GM19025 (cell line): ENCODE data around the gene PPP2R2D.
"Not testable (repeated sequence)": the region's sequence is repeated elsewhere in the genome, so short reads cannot be mapped to it uniquely, and the experiment has no call there.

Experiments
- ATAC-seq: cut with Tn5 transposase; IDR thresholded peaks from one replicate; pipeline ENCODE4 v1.9.1; 2021; ENCODE audit warnings: mild to moderate bottlenecking, low read depth, moderate library complexity; ENCODE audit not compliant: unreplicated experiment

PPP2R2D gene

DNA sequence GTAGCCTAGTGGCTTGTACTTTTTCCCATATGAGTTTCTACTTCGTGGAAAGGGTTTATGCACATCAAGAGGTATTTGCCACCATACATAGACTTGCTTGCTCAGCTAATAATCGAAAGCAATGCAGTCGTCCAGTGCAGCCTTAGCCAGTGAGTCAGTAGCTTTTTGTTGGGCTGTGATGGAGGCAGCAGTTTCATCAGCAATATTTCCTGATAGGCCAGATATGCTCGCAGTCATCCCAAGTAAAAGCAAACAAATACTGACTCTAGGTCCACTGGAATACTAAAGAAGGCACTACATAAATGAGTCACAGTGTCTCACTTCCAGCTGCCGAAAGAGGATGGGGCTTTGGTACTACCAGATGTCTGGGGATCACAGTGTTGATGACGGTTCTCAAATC lies 83.0 kb downstream of the PPP2R2D start:
- no peak for ATAC-seq

DNA sequence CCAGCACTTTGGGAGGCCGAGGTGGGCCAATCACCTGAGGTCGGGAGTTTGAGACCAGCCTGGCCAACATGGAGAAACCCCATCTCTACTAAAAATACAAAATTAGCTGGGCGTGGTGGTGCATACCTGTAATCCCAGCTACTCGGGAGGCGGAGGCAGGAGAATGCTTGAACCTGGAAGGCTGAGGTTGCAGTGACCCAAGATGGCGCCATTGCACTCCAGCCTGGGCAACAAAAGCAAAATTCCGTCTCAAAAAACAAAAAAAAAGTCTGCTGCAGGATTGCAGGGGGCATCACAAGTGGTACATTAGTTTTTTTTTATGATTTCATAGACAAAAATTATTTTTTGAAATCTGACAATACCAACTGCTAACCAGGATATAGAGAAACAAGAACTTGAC lies 86.0 kb downstream of the PPP2R2D start:
- not testable (repeated sequence) for ATAC-seq

DNA sequence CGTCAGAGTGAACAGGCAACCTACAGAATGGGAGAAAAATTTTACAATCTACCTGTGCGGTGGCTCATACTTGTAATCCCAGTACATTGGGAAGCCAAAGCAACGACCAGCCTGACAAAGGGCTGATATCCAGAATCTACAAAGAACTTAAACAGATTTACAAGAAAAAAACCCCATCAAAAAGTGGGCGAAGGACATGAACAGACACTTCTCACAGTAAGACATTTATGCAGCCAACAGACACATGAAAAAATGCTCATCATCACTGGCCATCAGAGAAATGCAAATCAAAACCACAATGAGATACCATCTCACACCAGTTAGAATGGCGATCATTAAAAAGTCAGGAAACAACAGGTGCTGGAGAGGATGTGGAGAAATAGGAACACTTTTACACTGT lies 86.5 kb downstream of the PPP2R2D start:
- not testable (repeated sequence) for ATAC-seq

DNA sequence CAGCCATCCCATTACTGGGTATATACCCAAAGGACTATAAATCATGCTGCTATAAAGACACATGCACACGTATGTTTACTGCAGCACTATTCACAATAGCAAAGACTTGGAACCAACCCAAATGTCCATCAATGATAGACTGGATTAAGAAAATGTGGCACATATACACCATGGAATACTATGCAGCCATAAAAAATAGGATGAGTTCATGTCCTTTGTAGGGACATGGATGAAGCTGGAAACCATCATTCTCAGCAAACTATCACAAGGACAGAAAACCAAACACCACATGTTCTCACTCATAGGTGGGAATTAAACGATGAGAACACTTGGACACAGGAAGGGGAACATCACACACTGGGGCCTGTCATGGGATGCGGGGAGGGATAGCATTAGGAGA lies 87.0 kb downstream of the PPP2R2D start:
- not testable (repeated sequence) for ATAC-seq

DNA sequence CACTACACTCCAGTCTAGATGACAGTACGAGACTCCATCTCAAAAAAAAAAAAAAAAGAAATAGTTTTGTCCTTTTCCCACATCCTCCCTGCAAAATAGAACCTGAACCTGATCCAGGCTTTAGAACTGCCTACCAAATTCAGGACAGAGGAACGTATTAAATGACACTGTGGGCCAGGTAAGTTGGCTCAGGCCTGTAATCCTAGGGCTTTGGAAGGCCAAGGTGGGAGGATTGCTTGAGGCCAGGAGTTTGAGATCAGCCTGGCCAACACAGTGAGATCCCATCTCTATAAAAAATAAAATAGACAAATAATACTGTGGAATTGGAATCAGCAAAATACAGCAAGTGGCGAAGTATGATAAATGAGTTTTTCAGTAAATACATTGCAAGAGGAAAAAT lies 90.9 kb downstream of the PPP2R2D start:
- no peak for ATAC-seq

DNA sequence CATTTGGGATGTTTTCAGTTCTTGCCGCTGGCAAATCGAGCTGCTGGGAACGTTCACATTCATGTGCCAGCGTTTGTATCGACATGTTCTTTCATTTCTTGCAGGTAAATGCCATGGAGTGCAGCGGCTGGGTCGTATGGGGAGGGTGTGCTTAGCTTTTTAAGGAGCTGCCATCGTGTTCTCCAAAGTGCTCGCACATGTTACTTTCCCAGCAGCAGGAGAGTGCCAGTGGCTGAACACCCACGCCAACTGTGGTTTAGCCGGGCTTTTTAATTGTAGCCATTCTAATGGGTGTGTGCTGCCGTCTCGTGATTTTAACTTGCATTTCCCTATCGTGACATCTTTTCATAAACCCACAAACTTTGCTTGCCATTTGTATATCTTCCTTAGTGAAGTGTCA lies 92.5 kb downstream of the PPP2R2D start:
- no peak for ATAC-seq

DNA sequence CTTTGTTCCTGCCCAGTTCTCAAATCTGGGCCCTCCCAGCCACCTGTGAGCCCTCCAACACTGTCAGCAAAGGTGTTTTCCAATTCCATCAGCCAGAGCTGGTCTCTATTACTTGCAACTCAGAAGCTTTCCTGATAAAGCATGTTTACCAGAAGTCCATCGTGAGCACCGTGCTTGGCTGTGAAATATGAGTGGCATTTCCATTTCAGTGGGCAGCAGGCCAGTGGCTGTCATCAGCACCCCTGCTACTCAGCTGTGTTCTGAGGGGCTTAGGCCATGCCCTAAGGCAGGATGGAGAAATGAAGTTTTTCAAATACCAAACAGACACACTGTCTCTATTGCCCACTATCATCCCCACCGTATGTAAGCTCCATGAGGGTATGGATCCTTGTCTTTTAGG lies 93.6 kb downstream of the PPP2R2D start:
- no peak for ATAC-seq

DNA sequence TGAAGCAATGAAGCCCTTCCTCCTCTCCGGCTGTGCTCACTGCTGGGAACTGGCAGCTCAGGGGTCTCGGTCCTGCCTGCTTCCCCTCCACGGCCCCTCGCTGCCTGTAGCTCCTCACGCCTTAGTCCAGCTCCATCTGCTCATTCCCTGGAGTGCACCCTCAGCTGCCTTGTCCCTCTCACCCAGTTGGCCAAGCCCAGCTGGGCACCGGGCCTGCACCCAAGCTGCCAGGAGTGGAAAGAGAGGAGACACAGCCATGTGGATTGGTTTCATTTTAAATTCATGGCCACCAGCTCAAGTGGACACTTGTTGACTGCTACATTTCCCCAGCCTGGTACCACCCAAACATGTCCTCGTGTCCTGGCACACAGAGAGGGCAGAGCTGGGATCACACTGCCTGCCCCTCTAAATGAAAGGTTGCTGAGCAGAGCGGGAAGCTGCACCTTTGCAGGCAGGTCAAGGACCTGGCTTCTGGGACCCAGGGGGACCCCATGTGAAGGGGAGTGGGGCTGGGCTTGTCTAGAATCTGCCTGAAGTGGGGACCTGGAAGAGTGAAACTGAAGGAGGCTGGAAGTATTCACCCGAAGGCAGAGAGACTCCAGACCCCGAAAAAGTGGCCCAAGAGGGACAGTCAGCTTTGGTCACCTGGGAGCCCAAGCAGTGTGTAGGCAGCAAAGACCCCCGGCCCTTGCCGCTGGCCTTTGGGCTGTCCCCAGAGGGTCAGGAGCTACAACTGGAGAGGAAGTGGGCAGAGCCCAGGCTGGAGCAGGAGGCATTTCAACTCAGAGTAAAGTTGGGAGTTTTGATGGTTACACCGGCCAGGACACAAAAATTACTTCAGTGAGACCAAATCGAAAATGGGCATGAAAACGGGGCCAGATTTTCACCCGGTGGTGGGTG lies 95.9 kb downstream of the PPP2R2D start:
- ATAC-seq, result no peak

DNA sequence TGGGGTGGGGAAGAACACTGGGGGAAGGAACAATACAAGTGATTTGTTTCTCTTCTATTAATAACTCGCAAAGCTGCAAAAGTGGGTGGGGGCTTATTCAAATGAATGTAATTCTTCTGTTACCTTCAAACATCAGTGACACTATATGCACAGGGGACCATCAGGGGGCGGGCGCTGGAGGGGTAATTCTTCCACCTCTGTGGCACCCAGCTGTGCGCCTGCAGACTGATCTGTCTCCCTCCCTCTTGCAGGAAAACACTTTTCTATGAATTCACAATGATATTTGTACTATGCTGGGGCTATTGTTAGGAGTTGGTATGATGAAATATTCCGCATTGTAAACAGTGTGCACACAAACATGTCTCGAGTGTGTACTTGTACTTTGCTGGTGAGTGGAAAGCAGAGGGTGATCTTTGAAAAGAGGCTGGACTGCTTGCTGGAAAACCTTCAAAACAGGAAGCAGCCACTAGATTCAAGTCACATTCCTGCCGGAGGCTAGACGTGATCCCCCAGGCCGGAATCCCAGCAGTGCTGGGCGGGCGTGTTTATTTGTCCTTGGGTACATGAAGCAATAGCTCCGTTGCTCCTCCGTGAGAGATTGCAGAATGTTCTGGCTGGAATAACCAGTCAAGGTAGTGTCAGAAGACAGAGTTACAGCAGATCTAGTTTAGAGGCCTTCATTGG lies 96.7 kb downstream of the PPP2R2D start:
- ATAC-seq, result no peak

DNA sequence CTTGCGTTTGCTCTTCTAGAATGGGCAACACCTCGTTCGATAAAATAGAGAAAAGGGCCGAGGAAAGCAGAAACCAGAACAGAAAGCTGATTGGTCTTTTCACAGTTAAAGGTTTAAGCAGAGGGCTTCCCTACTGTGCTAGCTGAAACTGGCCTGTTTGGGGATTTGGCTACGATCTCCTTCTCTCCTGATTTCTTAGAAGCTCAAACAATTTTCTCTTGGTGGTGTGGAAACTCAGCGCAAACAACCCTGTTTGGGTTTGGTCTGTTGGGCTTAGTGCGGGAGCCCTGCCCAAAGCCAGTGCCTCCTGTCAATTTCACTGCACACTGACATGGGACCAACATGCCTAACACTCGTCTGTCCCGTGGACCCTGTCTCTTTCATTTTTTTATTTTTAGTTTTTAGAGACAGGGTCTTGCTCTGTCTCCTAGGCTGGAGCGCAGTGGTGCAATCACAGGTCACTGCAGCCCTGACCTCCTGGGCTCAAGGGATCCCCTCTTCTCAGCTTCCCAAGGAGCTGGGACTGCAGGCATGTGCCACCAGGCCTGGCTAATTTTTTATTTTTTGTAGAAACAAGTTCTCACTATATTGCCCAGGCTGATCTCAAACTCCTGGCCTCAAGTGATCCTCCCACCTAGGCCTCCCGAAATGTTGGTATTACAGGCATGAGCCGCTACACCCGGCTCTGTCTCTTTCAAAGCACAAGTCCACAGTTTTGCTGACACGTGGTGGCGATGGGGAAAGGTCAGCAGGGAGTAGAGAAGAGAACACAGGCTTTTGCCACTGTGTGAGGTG lies 97.4 kb downstream of the PPP2R2D start:
- no peak for ATAC-seq

DNA sequence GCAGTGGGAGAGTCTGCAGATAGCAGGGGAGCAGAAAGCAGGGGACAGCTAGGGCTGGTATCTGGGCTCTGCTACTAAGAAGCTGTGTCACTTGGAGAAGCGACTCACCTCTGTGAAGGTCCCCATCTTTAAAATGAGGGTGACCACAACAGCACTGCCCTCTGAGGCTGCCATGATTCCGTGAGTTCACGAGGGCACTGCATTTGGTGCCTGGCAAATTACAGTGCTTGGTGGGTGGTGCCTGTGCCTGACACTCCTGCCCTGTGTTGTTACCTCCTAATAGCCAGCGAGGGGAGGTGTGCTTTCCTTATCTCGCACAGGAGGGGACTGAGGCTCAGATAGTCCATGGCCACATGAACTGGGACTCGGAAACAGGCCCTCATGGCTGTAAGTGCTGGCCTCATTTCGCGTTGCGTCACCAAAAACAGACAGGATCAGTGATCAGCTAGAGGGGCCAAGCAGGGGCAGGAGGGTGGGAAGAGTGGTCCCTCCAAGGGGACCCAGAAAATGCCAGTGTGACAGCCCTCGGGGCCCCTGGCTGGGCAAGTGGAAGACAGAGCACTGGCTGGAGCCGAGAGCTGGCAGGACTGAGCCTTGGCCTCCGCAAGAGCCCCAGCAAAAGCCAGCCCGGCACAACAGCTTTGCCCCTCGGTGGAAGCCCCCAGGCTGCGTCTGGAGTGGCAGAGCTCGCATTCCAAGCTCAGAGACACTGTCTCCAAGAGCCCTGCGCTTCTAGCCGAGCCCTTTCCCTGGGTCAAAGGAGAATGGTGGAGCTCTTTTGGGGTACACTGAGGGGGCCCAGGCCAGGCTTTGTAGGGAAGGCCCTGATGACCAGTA lies 98.3 kb downstream of the PPP2R2D start:
- ATAC-seq, result no peak

DNA sequence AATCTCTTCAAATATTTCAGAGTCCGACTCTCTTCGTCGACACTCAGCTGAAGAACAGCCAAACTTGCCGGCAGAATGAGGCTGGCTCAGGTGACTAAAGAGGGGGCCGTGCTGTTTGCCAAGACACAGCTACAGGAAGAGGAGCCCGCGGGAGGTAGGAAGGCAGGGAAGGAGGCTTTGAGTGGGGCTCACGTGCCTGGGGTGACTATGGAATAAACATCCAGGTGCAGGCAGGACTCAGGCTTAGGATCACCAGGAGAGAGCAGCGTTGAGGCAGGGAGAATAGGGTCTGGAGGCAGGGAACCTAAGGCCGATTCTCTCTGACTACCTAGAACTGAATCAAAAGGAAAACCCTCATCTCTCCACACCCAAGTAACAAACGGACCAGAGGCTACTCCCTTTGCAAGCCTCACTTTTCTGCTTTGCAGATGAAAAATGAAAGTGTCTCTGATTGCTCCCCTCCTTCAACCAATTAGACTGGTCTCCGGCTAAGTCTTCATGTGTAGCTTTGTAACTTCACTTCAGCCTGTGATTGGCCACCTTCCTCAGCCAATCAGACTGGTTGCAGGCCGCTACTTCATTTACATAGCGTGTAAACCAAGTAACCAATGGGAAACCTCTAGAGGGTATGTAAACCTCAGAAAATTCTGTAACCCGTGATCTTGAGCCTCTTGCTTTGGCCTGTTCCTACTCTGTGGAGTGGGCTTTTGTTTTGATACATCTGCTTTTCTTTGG lies 100.6 kb downstream of the PPP2R2D start:
- no peak for ATAC-seq

DNA sequence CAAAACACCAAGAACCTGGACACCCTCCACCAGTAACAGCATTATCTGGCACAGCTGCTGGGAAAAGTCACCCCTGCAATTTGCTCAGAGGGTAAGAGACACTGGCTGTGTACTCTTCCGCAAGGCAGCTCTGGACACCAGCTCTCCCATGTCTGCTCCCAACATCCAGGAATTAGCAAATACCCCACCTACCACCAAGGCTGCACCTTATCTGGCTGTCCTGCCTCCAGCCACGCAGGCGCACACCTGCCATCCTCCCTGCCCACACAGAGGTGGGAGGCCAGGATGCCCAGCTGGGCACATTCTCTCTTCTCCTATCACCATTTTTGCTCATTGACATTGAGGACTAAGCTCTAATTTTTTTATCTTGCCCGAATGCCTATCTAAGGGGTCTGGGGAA lies 101.2 kb downstream of the PPP2R2D start:
- ATAC-seq, result no peak

DNA sequence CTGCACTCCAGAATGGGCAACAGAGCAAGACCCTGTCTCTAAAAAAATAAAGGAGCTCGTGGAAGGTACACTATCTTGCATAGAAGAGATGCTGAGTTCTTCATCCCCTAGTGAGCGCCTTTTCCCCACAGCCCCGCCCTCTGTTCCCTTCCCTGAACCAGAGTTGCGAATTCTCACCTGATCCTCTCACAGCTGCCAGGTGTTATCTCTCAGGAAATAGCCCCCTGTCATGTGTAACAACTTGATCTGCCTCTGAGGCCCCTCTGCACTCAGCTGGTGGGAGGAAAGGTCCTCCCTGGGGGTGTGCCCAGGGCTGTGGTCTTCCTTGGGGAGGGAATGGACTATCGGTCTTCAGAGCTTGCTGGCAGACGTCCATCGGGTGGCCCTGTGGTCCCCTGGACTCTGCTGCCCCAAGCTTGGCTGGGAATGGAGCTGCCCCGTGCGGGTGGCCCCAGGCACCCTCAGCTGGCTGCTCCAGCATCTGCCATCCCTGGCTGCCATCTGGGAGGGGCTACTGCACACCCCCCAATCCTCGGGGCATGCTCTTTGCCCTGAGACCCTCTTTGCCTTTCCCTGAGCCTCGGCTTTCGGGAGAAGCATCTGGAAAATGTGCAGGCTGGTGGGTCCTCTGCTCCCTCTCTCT lies 102.6 kb downstream of the PPP2R2D start:
- no peak for ATAC-seq

DNA sequence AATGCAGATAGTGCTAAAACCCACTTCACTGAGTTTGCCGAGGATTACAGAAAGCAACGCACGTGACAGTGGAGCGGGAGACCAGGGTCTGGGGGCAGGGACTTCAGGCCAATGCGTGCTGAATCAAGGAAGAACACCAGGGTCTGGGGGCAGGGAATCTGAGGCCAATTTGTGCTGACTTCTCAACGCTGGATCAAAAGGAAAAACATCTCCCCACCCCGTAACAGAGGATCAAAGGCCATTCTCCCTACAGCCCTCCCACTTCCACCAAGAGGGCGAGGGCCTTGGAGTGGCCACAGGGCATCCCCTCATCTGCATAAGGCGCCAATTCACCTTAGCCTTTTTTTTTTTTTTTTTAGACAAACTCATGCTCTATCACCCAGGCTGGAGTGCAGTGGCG lies 103.2 kb downstream of the PPP2R2D start:
- no peak for ATAC-seq

DNA sequence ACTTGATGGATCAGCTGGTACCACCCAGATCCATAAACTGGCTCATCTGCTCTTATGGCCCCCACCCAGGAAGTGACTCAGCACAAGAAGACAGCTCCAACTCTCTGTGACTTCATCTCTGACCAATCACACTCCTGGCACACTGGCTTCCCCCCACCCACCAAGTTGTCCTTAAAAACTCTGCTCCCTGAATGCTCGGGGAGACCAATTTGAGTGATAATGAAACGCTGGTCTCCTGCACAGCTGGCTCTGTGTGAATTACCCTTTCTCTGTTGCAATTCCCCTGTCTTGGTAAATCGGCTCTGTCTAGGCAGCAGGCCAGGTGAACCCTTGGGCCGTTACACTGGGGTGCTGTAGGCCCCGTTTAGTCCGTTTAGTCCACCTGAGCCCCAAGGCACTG lies 104.3 kb downstream of the PPP2R2D start:
- no peak for ATAC-seq

DNA sequence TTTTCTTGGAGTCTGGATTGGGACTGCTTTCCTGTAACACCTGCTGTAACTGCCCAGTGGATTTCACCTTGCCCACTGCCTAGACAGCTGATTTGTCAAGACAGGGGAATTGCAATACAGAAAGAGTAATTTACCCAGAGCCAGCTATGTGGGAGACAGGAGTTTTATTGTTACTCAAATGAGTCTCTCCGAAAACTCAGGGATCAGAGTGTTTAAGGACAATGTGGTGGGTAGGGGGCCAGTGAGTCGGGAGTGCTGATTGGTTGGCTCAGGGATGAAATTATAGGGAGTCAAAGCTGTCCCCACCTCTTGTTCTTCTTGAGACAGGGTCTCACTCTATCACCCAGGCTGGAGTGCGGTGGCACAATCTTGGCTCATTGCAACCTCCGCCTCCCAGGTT lies 106.2 kb downstream of the PPP2R2D start:
- no peak for ATAC-seq

DNA sequence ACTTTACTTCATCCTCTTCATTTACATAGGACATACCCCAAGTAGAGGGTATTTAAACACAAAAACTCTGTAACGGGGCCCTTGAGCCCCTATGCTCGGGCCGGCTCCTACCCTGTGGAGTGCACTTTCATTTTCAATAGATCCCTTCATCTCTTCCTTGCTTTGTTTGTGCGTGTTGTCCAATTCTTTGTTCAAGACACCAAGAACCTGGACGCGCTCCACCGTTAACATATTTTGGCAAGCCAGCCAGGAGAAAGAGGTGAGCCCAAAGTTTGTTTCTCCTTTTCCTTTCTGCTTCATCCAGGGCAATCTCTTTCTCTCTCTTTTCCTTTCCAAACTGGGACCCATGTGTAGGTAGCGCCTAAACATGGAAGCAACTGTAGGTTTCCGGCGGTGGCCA lies 106.9 kb downstream of the PPP2R2D start:
- ATAC-seq, result no peak
